GM12878 (cell line): ENCODE results near the gene GID4. TPM values are rescaled to one million over a fixed set of nuclear protein-coding genes. Genes with fewer than 3 reads are reported as not detected.

Source experiments
- ATAC-seq: fragments of 200-7000 bp; cut with Tn5 transposase; 3 replicates; pipeline ENCODE4 v1.9.1; 2020; ENCODE audit warnings: mild to moderate bottlenecking, moderate library complexity
- BruUV-seq: library from RNA; stranded (reverse); fragments of 400-500 nt; replicated peaks from 2 replicates; lab custom pipeline; 2021; lab: Mats Ljungman, UMichigan
- CTCF ChIA-PET: fragments of 300-600 bp; sonication (Branson Sonifier 250); formaldehyde crosslinking; extraction: SDS; loops from one replicate; lab custom pipeline; 2021; ENCODE audit warnings: inconsistent platforms; lab: Yijun Ruan, JAX
- POLR2A ChIA-PET: fragments of 350-600 bp; formaldehyde crosslinking; extraction: SDS; loops from one replicate; lab custom pipeline; 2021; ENCODE audit warnings: inconsistent platforms; lab: Charles Lee
- RAD21 ChIA-PET: fragments of 300-600 bp; sonication (Branson Sonifier 250); formaldehyde crosslinking; loops from one replicate; lab custom pipeline; 2023; ENCODE audit warnings: antibody characterized with exemption; ENCODE audit not compliant: unreplicated experiment; lab: Charles Lee
- SMC1A ChIA-PET: fragments of 300-600 bp; sonication (Branson Sonifier 250); formaldehyde crosslinking; loops from one replicate; lab custom pipeline; 2023; ENCODE audit not compliant: unreplicated experiment, uncharacterized antibody; lab: Charles Lee
- DNase-seq: peaks from one replicate; pipeline ENCODE4 v3.0.0-alpha.2; 2011; ENCODE audit warnings: low read depth, low spot score
- FAIRE-seq: peaks from 3 replicates; lab custom pipeline; 2011; peaks lifted over from hg19 to GRCh38; lab: Jason Lieb, UNC
- H2AFZ ChIP-seq: 2 replicates; pipeline ENCODE4 v1.6.0; 2011; ENCODE audit warnings: low read depth, low read length, control low read depth; ENCODE audit not compliant: control insufficient read depth
- H3K27ac ChIP-seq: 2 replicates; pipeline ENCODE4 v1.5.1; 2011; ENCODE audit warnings: control low read depth; ENCODE audit not compliant: control insufficient read depth, insufficient read depth
- H3K27me3 ChIP-seq, 2 experiments: replicated peaks in 1 of 2; 2 replicates each; pipeline versions ENCODE4 v1.6.0 to v1.6.1; 2011; ENCODE audit warnings: low read length in 1 of 2; ENCODE audit not compliant: control insufficient read depth in 2 of 2, insufficient read depth in 2 of 2
- H3K36me3 ChIP-seq, 2 experiments: 2 replicates each; pipeline ENCODE4 v1.5.1; 2011; ENCODE audit warnings: low read length in 1 of 2; ENCODE audit not compliant: control insufficient read depth in 2 of 2, insufficient read depth in 2 of 2
- H3K4me1 ChIP-seq: 2 replicates; pipeline ENCODE4 v1.6.1; 2011; ENCODE audit warnings: mild to moderate bottlenecking, low read length, moderate library complexity, mixed read lengths; ENCODE audit not compliant: control insufficient read depth, insufficient read depth
- H3K4me2 ChIP-seq: 2 replicates; pipeline ENCODE4 v1.6.0; 2011; ENCODE audit warnings: control low read depth; ENCODE audit not compliant: control insufficient read depth, insufficient read depth
- H3K4me3 ChIP-seq: fragments of 200-600 bp; sonication (generic); 2 replicates; pipeline ENCODE4 v1.5.1; 2016
- H3K79me2 ChIP-seq: 2 replicates; pipeline ENCODE4 v1.6.0; 2011; ENCODE audit warnings: low read length; ENCODE audit not compliant: control insufficient read depth, insufficient read depth
- H3K9ac ChIP-seq: 2 replicates; pipeline ENCODE4 v1.8.0; 2011; ENCODE audit warnings: low read length, control low read depth, mixed read lengths; ENCODE audit not compliant: control insufficient read depth, insufficient read depth
- H3K9me3 ChIP-seq: replicated peaks from 3 replicates; pipeline ENCODE4 v1.5.1; 2011; ENCODE audit warnings: mild to moderate bottlenecking, low read length; ENCODE audit not compliant: control insufficient read depth, insufficient read depth
- H4K20me1 ChIP-seq: 2 replicates; pipeline ENCODE4 v1.6.0; 2011; ENCODE audit not compliant: control insufficient read depth, insufficient read depth
- ATF2 ChIP-seq: IDR thresholded peaks from 2 replicates; pipeline ENCODE4 v1.6.1; 2012; ENCODE audit warnings: low read length, inconsistent platforms
- FOXK2 ChIP-seq: fragments of 450-650 bp; IDR thresholded peaks from 2 replicates; pipeline ENCODE4 v1.6.1; 2017; ENCODE audit warnings: mild to moderate bottlenecking, moderate library complexity
- HDAC6 ChIP-seq: fragments of 200-600 bp; sonication (generic); IDR thresholded peaks from one replicate; pipeline ENCODE4 v1.8.0; 2017; ENCODE audit warnings: antibody characterized with exemption; ENCODE audit not compliant: unreplicated experiment
- IKZF1 ChIP-seq: fragments of 450-650 bp; conservative IDR thresholded peaks from 2 replicates; pipeline ENCODE4 v1.6.1; 2017; ENCODE audit warnings: antibody characterized with exemption, mild to moderate bottlenecking
- JUNB ChIP-seq: IDR thresholded peaks from 2 replicates; pipeline ENCODE4 v1.6.1; 2016; ENCODE audit warnings: antibody characterized with exemption, mild to moderate bottlenecking
- MTA3 ChIP-seq: IDR thresholded peaks from 2 replicates; pipeline ENCODE4 v1.6.1; 2012; ENCODE audit warnings: low read length, inconsistent platforms, borderline replicate concordance
- RELB ChIP-seq: fragments of 450-650 bp; IDR thresholded peaks from 2 replicates; pipeline ENCODE4 v1.6.1; 2017; ENCODE audit warnings: low read depth, mild to moderate bottlenecking, moderate library complexity
- SMC3 ChIP-seq: IDR thresholded peaks from 2 replicates; pipeline ENCODE4 v1.6.1; 2011; ENCODE audit warnings: low read length, improper control_type of control experiment, borderline replicate concordance
- SRF ChIP-seq, 2 experiments: IDR thresholded peaks; 2 replicates each; pipeline ENCODE4 v1.6.1; 2011; ENCODE audit warnings: low read depth in 2 of 2, low read length in 2 of 2, mild to moderate bottlenecking in 1 of 2, moderate library complexity in 1 of 2
- WGBS: methylation state at CpG from one replicate; pipeline ENCODE4 v1.1.6; 2016; ENCODE audit warnings: low lambda C conversion rate; ENCODE audit not compliant: insufficient replicate concordance, insufficient coverage; ENCODE audit errors: missing lambda C conversion rate; 5-methylcytosine and 5-hydroxymethylcytosine counted together
- in situ Hi-C: fragments of 300-500 bp; cut with MboI; formaldehyde crosslinking; loops from 9 replicates; pipeline ENCODE4 v1.14.3; 2018; ENCODE audit warnings: mixed read lengths
- intact Hi-C: fragments of 100-400 bp; cut with micrococcal nuclease; formaldehyde crosslinking; loops from one replicate; pipeline ENCODE4 v1.14.2; 2022; ENCODE audit not compliant: unreplicated experiment
- polyA plus RNA-seq, 11 experiments: library from polyadenylated mRNA; depleted of rRNA in 4 of 11; unstranded in 6 of 11; stranded (reverse) in 5 of 11; fragments of >200 nt; fragmentation: Nextera tagmentation in 4 of 11; fragmentation: Illumina TruSeq in 1 of 11; extraction: Ambion mirVana in 4 of 11; extraction: Trizol in 1 of 11; gene quantifications; 1 replicate in 1 of 11; 2 replicates in 10 of 11; pipeline versions ENCODE4 v1.2.1 to v1.2.3, GENCODE V29; 2011 to 2016; ENCODE audit warnings: inconsistent platforms in 2 of 11, missing spikeins in 2 of 11, low read depth in 1 of 11
- total RNA-seq, 4 experiments: library from RNA; depleted of rRNA in 3 of 4; stranded (reverse); fragments of >200 nt in 3 of 4; fragmentation: Illumina TruSeq in 1 of 4; extraction: Trizol in 1 of 4; gene quantifications; 2 replicates each; pipeline versions ENCODE4 v1.2.1 to v1.2.3, GENCODE V29; 2013 to 2021

The GID4 gene
- total and polyA plus RNA-seq, 10 of the 15 experiments (the other 5 are each of a cell fraction or from before 2014, with no cell fraction given): 0.93 to 7.3 (median 3.6) TPM

GRCh38 chr17:18004345-18004744 is 34.9 kb upstream of the GID4 start:
- Histone ChIP-seq H3K36me3 (peaks cover 0 to 3% of the 10 kb centered on the region in 2 experiments; a peak in 1 of 4 replicates), H2AFZ (no peak overlapping the region), H3K4me1 (no peaks in the 10 kb centered on the region), H3K9me3 (no peaks in the 10 kb centered on the region), H3K4me3 (no peak overlapping the region), H3K79me2 (no peaks in the 10 kb centered on the region), H3K4me2 (no peak overlapping the region), H3K27me3 (no peaks in the 10 kb centered on the region), H3K27ac (no peak overlapping the region), H3K9ac (no peak overlapping the region), H4K20me1 (no peaks in the 10 kb centered on the region)
- DNase-seq (no peak), ATAC-seq (no peak), FAIRE-seq (no peak)
- TF ChIP-seq FOXK2 (no peak), ATF2 (no peak), MTA3 (no peak), HDAC6 (no peak), SMC3 (no peak), JUNB (no peak), RELB (no peak), IKZF1 (no peak), SRF (IDR thresholded peaks at IDR 0.05; ENCODE audit: low read depth in 2 of 2, low read length in 2 of 2) (no peak)
- no TSS peak for BruUV-seq
- ChIA-PET RAD21 (no interaction called here), POLR2A (no interaction called here), SMC1A (no interaction called here), CTCF (no interaction called here)
- 86% methylated on average over 9 of the region's 9 CpGs for WGBS
- intact Hi-C loops: loop anchor here (10.0 kb wide), 1 partner anchor 670 kb away; no protein-coding TSS in a partner anchor
- in situ Hi-C loops: no loop called here
